NCI-H345 treated with DMSO at 0.1 percent for 48 hours (cell line): ENCODE results near the gene FMOD.
"Not testable (repeated sequence)": the region's sequence is repeated elsewhere in the genome, so short reads cannot be mapped to it uniquely, and the experiment has no call there.

Source experiments
- DNase-seq: peaks from one replicate; lab custom pipeline; 2025; ENCODE audit not compliant: unreplicated experiment; lab: John Stamatoyannopoulos, UW

FMOD gene

GRCh38 chr1:203326830-203327683 lies 23.9 kb downstream of the FMOD start:
- peak; percentile 87 for DNase-seq

- peak; percentile 82 for DNase-seq
These were observed 25.4 kb downstream of the FMOD start for GRCh38 chr1:203325418-203326091.

- peak; percentile 81 for DNase-seq
These were observed 25.9 kb downstream of the FMOD start for GRCh38 chr1:203325026-203325417.

GRCh38 chr1:203324105-203325025 lies 26.6 kb downstream of the FMOD start:
- DNase-seq = no peak

GRCh38 chr1:203323587-203323986 lies 27.3 kb downstream of the FMOD start:
- no peak for DNase-seq

GRCh38 chr1:203322500-203323179 lies 28.3 kb downstream of the FMOD start:
- no peak for DNase-seq

- no peak for DNase-seq
These were observed 29.5 kb downstream of the FMOD start for GRCh38 chr1:203321273-203322052.

GRCh38 chr1:203320591-203321272 lies 30.2 kb downstream of the FMOD start:
- DNase-seq = peak; percentile 87

- DNase-seq = no peak
These were observed 32.7 kb downstream of the FMOD start for GRCh38 chr1:203318229-203318517.

- no peak for DNase-seq
These were observed 33.3 kb downstream of the FMOD start for GRCh38 chr1:203317429-203318228.

- DNase-seq = no peak
These were observed 34.3 kb downstream of the FMOD start for GRCh38 chr1:203316626-203317093.

GRCh38 chr1:203314025-203314759 lies 36.7 kb downstream of the FMOD start:
- not testable (repeated sequence) for DNase-seq

- DNase-seq = no peak
These were observed 39.3 kb downstream of the FMOD start for GRCh38 chr1:203311368-203312301.

- no peak for DNase-seq
These were observed 42.0 kb downstream of the FMOD start for GRCh38 chr1:203308923-203309331.

GRCh38 chr1:203308328-203308922 lies 42.5 kb downstream of the FMOD start:
- DNase-seq = no peak

- no peak for DNase-seq
These were observed 43.2 kb downstream of the FMOD start for GRCh38 chr1:203307641-203308126.
